ENCODE measurements around the gene CPA3. TPM values are rescaled to one million over a fixed set of nuclear protein-coding genes. Genes with fewer than 3 reads are reported as not detected.

CPA3 gene
- total RNA-seq, 2 experiments from 2014 or later = not detected

Other genes starting within 250 kb of the CPA3 start
- not detected for gene AGTR1, start 167.4 kb upstream of the CPA3 start, total RNA-seq
- not detected for gene CPB1, start 37.5 kb upstream of the CPA3 start, total RNA-seq
- 10 to 100 TPM; 13.3 to 14.0 TPM for gene GYG1, start 126.2 kb downstream of the CPA3 start, total RNA-seq
- 10 to 100 TPM; 19.0 to 20.5 TPM for gene HLTF, start 221.2 kb downstream of the CPA3 start, total RNA-seq

All from activated CD4-positive, alpha-beta T cell treated with anti-CD3 and anti-CD28 coated beads for 36 hours (primary cell).